ENCODE data around the gene PEX1.
"Not testable (repeated sequence)": the region's sequence is repeated elsewhere in the genome, so short reads cannot be mapped to it uniquely, and the experiment has no call there.

The PEX1 gene

DNA sequence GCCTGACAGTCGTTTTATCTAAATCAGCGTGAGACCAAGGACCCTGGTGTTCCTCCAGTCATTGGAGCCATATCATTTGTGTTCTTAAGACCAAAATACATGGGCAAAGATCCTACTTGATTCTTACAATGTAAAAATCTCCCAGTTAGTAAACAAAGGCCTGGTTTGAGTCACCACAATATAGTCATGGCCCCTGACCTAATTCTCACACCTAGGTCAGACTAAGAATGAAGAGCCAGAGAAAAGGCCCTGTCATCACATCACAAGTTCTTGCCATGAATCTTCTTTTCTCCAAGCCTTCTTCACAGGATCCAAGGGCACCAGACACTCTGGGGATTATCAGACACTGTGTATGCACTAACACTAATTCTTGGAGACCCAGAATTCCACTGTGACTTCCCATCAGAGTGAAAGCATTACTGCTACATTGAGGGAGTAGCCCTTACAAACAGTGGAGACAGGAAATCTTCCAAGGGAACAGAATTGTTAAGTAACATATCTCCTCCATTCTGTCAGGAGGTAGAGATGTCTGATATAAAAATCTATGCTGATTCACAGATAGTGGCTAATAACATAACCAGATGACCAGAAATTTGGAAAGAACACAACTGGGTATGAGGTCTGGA is 42.9 kb downstream of the PEX1 start:
- peaks cover 17% of the 10 kb centered on the region for H3K36me3 ChIP-seq (replicated peaks; ENCODE audit: low read depth, low read length)
- H3K4me3 ChIP-seq (ENCODE audit: low read length): no peak overlapping the region
- H3K4me2 ChIP-seq (ENCODE audit: low read length): no peak overlapping the region
- H3K4me1 ChIP-seq (ENCODE audit: low read length): no peaks in the 10 kb centered on the region
- no peaks in the 10 kb centered on the region for H3K9me3 ChIP-seq (ENCODE audit: insufficient read depth, low read length)
- no peak overlapping the region for H3K27ac ChIP-seq (ENCODE audit: low read length)
- TF ChIP-seq CTCF (IDR thresholded peaks at IDR 0.05; ENCODE audit: low read depth, low read length) (no peak), EZH2phosphoT487 (IDR thresholded peaks at IDR 0.05; ENCODE audit: low read depth) (no peak)
- H3K27me3 ChIP-seq (ENCODE audit: low read depth, low read length): no peaks in the 10 kb centered on the region
- no peak overlapping the region for H3K9ac ChIP-seq (ENCODE audit: low read length)
- no peaks in the 10 kb centered on the region for H4K20me1 ChIP-seq (ENCODE audit: insufficient read depth, low read length)
- H2AFZ ChIP-seq (ENCODE audit: low read depth, low read length): no peak overlapping the region
- H3K79me2 ChIP-seq (ENCODE audit: low read length): no peaks in the 10 kb centered on the region

DNA sequence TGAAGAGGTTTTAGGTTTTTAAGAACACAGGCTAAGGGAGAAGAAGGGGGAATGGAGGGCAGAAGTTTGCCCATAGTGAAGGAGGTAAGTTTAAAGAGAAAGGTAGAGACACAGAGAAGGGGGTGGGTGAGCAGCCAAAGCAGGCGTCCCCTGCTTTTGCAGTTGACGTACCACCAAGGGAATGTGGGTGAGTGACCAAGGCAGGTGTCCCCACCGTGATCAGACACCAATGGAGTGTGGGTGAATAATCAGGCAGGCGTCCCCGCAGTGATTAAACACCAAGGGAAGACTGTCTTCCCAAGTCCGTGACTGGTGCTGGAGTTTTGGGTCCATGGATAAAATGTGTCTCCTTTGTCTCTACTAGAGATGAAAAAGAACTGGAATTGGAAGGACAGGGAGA is 44.1 kb downstream of the PEX1 start:
- H3K4me2 ChIP-seq (ENCODE audit: low read length); H3K9ac ChIP-seq (ENCODE audit: low read length); H3K27ac ChIP-seq (ENCODE audit: low read length); H3K9me3 ChIP-seq (ENCODE audit: insufficient read depth, low read length); H3K79me2 ChIP-seq (ENCODE audit: low read length); H4K20me1 ChIP-seq (ENCODE audit: insufficient read depth, low read length); H3K4me3 ChIP-seq (ENCODE audit: low read length); H3K4me1 ChIP-seq (ENCODE audit: low read length); H3K27me3 ChIP-seq (ENCODE audit: low read depth, low read length); H2AFZ ChIP-seq (ENCODE audit: low read depth, low read length): not testable (repeated sequence)
- peaks cover 14% of the 10 kb centered on the region for H3K36me3 ChIP-seq (replicated peaks; ENCODE audit: low read depth, low read length)

- not testable (repeated sequence) for H3K4me3 ChIP-seq (ENCODE audit: low read length); H3K27me3 ChIP-seq (ENCODE audit: low read depth, low read length); H4K20me1 ChIP-seq (ENCODE audit: insufficient read depth, low read length); H3K9me3 ChIP-seq (ENCODE audit: insufficient read depth, low read length); H2AFZ ChIP-seq (ENCODE audit: low read depth, low read length); H3K79me2 ChIP-seq (ENCODE audit: low read length); H3K4me1 ChIP-seq (ENCODE audit: low read length); H3K27ac ChIP-seq (ENCODE audit: low read length); H3K4me2 ChIP-seq (ENCODE audit: low read length); H3K9ac ChIP-seq (ENCODE audit: low read length)
- H3K36me3 ChIP-seq (replicated peaks; ENCODE audit: low read depth, low read length): peaks cover 13% of the 10 kb centered on the region
Measured at GRCh38 chr7:92483624-92484023, 44.7 kb downstream of the PEX1 start.

- H3K4me1 ChIP-seq (ENCODE audit: low read length); H2AFZ ChIP-seq (ENCODE audit: low read depth, low read length); H4K20me1 ChIP-seq (ENCODE audit: insufficient read depth, low read length); H3K9me3 ChIP-seq (ENCODE audit: insufficient read depth, low read length); H3K27me3 ChIP-seq (ENCODE audit: low read depth, low read length); H3K4me3 ChIP-seq (ENCODE audit: low read length); H3K27ac ChIP-seq (ENCODE audit: low read length); H3K4me2 ChIP-seq (ENCODE audit: low read length); H3K79me2 ChIP-seq (ENCODE audit: low read length); H3K36me3 ChIP-seq (replicated peaks; ENCODE audit: low read depth, low read length); H3K9ac ChIP-seq (ENCODE audit: low read length): not testable (repeated sequence)
Measured at GRCh38 chr7:92479146-92479545, 49.2 kb downstream of the PEX1 start.

- Histone ChIP-seq H3K9me3 (ENCODE audit: insufficient read depth, low read length) (no peaks in the 10 kb centered on the region), H3K4me3 (ENCODE audit: low read length) (no peak overlapping the region), H3K9ac (ENCODE audit: low read length) (no peak overlapping the region), H4K20me1 (ENCODE audit: insufficient read depth, low read length) (no peaks in the 10 kb centered on the region), H3K79me2 (ENCODE audit: low read length) (no peaks in the 10 kb centered on the region), H3K27me3 (ENCODE audit: low read depth, low read length) (no peaks in the 10 kb centered on the region), H3K4me2 (ENCODE audit: low read length) (no peak overlapping the region), H3K36me3 (replicated peaks; ENCODE audit: low read depth, low read length) (no peaks in the 10 kb centered on the region), H2AFZ (ENCODE audit: low read depth, low read length) (no peak overlapping the region), H3K4me1 (ENCODE audit: low read length) (no peaks in the 10 kb centered on the region), H3K27ac (ENCODE audit: low read length) (no peak overlapping the region)
- TF ChIP-seq EZH2phosphoT487 (IDR thresholded peaks at IDR 0.05; ENCODE audit: low read depth) (no peak), CTCF (IDR thresholded peaks at IDR 0.05; ENCODE audit: low read depth, low read length) (no peak)
Measured at GRCh38 chr7:92478711-92479110, 49.6 kb downstream of the PEX1 start.

Measured in OCI-LY3 (cell line).